Stimulated activated CD4-positive, alpha-beta T cell treated with anti-CD3 and anti-CD28 coated beads, Interleukin-1b, Interleukin-23, amount 100 ng/mL, for 1 hour (primary cell): Measurements from ENCODE around the gene POU5F1.

Experiments
- DNase-seq, 2 donors: peaks; one replicate each; pipeline ENCODE4 v3.0.0-alpha.2; 2020; ENCODE audit warnings: low read depth in 2 of 2

POU5F1 gene

GRCh38 chr6:31115941-31116560, 54.4 kb downstream of the POU5F1 start:
- DNase-seq: no peak

DNA sequence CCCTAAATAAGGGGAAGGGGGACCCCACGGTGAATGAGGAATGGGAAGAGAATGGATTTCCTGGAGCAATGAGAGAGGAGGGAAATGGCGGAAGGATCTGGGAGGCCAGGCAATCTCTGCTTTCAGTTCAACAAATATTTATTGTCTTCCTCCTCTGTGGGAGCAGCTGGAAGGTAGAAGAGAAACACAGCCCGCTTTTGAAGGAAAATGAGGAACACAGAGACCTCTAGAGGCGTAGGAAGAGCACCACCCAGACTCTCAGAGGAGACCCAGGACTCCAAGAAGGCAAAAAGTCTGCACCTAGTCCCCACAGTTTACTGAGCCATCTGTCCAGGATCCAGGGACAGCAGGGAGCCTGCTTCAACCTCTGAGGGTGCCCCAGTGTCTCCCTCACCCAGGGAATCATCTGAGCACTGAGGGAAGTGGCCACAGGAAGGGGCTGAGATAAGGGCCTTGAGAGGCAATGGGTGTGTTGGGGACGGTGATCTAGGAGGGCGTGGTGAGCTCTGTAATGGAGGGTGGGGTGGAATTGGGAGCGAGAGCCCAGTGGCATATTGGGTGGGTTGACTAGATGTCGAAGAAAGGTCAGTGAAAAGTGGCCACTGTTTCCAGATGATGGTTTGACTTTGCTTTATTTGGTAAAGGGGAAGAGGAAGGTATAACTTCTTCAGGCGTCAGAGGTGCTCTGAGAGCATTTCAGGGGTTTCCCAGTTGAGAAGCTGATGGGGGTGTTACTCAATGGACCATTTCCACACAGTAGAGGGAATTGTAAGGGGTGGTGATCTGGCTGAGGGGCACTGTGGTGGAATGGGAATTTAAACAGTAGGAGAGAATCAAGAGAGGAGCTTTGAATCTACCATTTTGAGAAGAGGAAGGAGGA, 55.3 kb downstream of the POU5F1 start:
- DNase-seq: no peak

GRCh38 chr6:31114541-31114878, 56.0 kb downstream of the POU5F1 start, which contains the start of gene PSORS1C1:
Gene PSORS1C1 (plus strand): TSS chr6:31114800. CDS start chr6:31129633, 14,833 bp downstream.
- DNase-seq: no peak
